Measurements from ENCODE around the gene PKN3. TPM values are rescaled to one million over a fixed set of nuclear protein-coding genes. Genes with fewer than 3 reads are reported as not detected.

Gene PKN3
- total and polyA plus RNA-seq, 9 of the 15 experiments (the other 6 are each of a cell fraction or from before 2014, with no cell fraction given): 0.82 to 49.2 (median 19.7) TPM

DNA sequence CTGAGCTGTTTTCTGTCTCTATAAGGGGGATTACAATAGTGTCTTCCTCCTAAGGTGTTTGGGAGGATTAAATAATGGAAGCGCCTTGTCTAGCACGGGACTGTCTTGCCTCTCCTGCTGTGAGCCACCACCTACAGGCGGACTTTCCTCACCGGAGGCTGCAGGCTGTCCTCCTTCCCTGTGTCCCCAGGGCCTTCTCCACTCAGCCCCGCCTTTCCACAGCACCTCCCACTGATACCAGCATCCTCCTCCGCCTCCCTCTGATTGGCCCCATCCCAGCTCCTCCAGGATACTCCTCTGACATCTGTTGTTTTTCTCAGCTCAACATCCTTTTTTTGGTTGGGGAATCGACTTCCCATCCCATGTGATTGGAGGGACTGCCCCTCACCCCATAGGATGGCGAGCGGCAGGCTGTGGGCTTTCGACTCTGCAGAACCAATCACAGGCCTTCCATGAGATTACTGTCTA lies 22.5 kb downstream of the PKN3 start (continued):
- TF ChIP-seq, protein P1, sequence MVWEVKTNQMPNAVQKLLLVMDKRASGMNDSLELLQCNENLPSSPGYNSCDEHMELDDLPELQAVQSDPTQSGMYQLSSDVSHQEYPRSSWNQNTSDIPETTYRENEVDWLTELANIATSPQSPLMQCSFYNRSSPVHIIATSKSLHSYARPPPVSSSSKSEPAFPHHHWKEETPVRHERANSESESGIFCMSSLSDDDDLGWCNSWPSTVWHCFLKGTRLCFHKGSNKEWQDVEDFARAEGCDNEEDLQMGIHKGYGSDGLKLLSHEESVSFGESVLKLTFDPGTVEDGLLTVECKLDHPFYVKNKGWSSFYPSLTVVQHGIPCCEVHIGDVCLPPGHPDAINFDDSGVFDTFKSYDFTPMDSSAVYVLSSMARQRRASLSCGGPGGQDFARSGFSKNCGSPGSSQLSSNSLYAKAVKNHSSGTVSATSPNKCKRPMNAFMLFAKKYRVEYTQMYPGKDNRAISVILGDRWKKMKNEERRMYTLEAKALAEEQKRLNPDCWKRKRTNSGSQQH (CRISPR knock-in tag; IDR thresholded peaks at IDR 0.05): no peak
- TF ChIP-seq ZSCAN29 (IDR thresholded peaks at IDR 0.05): no peak
- 0 out of 2 replicates have a peak, but pooled peaks have one; percentile 14 for TF ChIP-seq GTF2A2 (tag; IDR thresholded peaks at IDR 0.05)
- TF ChIP-seq, protein P2, sequence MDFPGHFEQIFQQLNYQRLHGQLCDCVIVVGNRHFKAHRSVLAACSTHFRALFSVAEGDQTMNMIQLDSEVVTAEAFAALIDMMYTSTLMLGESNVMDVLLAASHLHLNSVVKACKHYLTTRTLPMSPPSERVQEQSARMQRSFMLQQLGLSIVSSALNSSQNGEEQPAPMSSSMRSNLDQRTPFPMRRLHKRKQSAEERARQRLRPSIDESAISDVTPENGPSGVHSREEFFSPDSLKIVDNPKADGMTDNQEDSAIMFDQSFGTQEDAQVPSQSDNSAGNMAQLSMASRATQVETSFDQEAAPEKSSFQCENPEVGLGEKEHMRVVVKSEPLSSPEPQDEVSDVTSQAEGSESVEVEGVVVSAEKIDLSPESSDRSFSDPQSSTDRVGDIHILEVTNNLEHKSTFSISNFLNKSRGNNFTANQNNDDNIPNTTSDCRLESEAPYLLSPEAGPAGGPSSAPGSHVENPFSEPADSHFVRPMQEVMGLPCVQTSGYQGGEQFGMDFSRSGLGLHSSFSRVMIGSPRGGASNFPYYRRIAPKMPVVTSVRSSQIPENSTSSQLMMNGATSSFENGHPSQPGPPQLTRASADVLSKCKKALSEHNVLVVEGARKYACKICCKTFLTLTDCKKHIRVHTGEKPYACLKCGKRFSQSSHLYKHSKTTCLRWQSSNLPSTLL (IDR thresholded peaks at IDR 0.05): no peak
- 0 out of 2 replicates have a peak, but pooled peaks have one; percentile 9 for TF ChIP-seq HCFC1 (IDR thresholded peaks at IDR 0.05; ENCODE audit: low read depth, low read length)
- TF ChIP-seq POLR2B (IDR thresholded peaks at IDR 0.05; ENCODE audit: low read depth, partially characterized antibody): no peak
- no peak; the same call in 1 of the 2 replicates for TF ChIP-seq SMARCA4 (IDR thresholded peaks at IDR 0.05)
- TF ChIP-seq NFIC (IDR thresholded peaks at IDR 0.05): no peak
- TF ChIP-seq SUPT5H (IDR thresholded peaks at IDR 0.05): peak; percentile 50; the same call in 1 of the 2 replicates
- TF ChIP-seq CHD4 (IDR thresholded peaks at IDR 0.05; ENCODE audit: insufficient read depth, insufficient replicate concordance, low read depth, low read length, poor library complexity, severe bottlenecking): peak; percentile 20
- TF ChIP-seq CGGBP1 (CRISPR knock-in tag; IDR thresholded peaks at IDR 0.05): no peak
- no peak for TF ChIP-seq BCL6 (CRISPR knock-in tag; IDR thresholded peaks at IDR 0.05)
- TF ChIP-seq EWSR1 (IDR thresholded peaks at IDR 0.05; ENCODE audit: borderline replicate concordance, low read depth, partially characterized antibody): no peak
- TF ChIP-seq MYC (IDR thresholded peaks at IDR 0.05; ENCODE audit: low read depth, low read length): no peak
- TF ChIP-seq MYC (CRISPR knock-in tag; IDR thresholded peaks at IDR 0.05; ENCODE audit: borderline replicate concordance, low read depth): no peak
- peak; percentile 54 to 95; a peak in 3 of 4 replicates for TF ChIP-seq RCOR1 (IDR thresholded peaks at IDR 0.05; ENCODE audit: borderline replicate concordance in 1 of 2, low read depth in 2 of 2, low read length in 2 of 2)
- no peak for TF ChIP-seq ELK3 (CRISPR knock-in tag; IDR thresholded peaks at IDR 0.05)
- peak; percentile 45 for TF ChIP-seq BHLHE40 (IDR thresholded peaks at IDR 0.05; ENCODE audit: low read length)
- TF ChIP-seq PCBP1 (IDR thresholded peaks at IDR 0.05; ENCODE audit: low read depth, low read length, poor library complexity, severe bottlenecking): no peak
- TF ChIP-seq CBX5 (IDR thresholded peaks at IDR 0.05; ENCODE audit: borderline replicate concordance, low read depth): no peak
- TF ChIP-seq ZNF12 (CRISPR knock-in tag; IDR thresholded peaks at IDR 0.05): no peak
- 0 out of 2 replicates have a peak, but pooled peaks have one; percentile 70 for TF ChIP-seq HDAC2 (IDR thresholded peaks at IDR 0.05)
- no peak for TF ChIP-seq CCNT2 (IDR thresholded peaks at IDR 0.05; ENCODE audit: borderline replicate concordance, extremely low read depth, insufficient read length, low read depth, low read length)
- no peak for TF ChIP-seq BRD9 (IDR thresholded peaks at IDR 0.05; ENCODE audit: low read depth, partially characterized antibody)
- no peak for TF ChIP-seq CBX8 (IDR thresholded peaks at IDR 0.05; ENCODE audit: borderline replicate concordance, extremely low read depth, low read depth, low read length, poor library complexity, severe bottlenecking)

Data from K562 (cell line).